HUDEP-2 (cell line): ENCODE measurements around the gene LRRC4.

Experiments
- DNase-seq, 76 experiments: peaks; one replicate each; lab custom pipeline; 2025; ENCODE audit not compliant: unreplicated experiment in 76 of 76; lab: John Stamatoyannopoulos, UW

The LRRC4 gene

GRCh38 chr7:128008141-128008540 is 23.1 kb downstream of the LRRC4 start:
- DNase-seq = no peak

- DNase-seq = no peak
Measured at GRCh38 chr7:128007303-128007680, 23.9 kb downstream of the LRRC4 start.

GRCh38 chr7:128006550-128007302 is 24.5 kb downstream of the LRRC4 start:
- no peak for DNase-seq

- no peak for DNase-seq
Measured at GRCh38 chr7:128005759-128006159, 25.5 kb downstream of the LRRC4 start.

- DNase-seq = no peak
Measured at GRCh38 chr7:128005117-128005516, 26.1 kb downstream of the LRRC4 start.

GRCh38 chr7:128004623-128005022 is 26.6 kb downstream of the LRRC4 start:
- no peak for DNase-seq

- peak in 2 of 76 experiments; percentile 14 to 45 for DNase-seq
Measured at GRCh38 chr7:128003787-128004186, 27.4 kb downstream of the LRRC4 start.

GRCh38 chr7:128003167-128003566 is 28.1 kb downstream of the LRRC4 start:
- no peak for DNase-seq

- DNase-seq = no peak
Measured at GRCh38 chr7:128000854-128001265, 30.4 kb downstream of the LRRC4 start.

- DNase-seq = no peak
Measured at GRCh38 chr7:128000048-128000447, 31.2 kb downstream of the LRRC4 start.

GRCh38 chr7:127998671-127999070 is 32.6 kb downstream of the LRRC4 start:
- DNase-seq = no peak

GRCh38 chr7:127997226-127997922 is 33.9 kb downstream of the LRRC4 start:
- DNase-seq = peak in 5 of 76 experiments; percentile 11 to 38 (median 17)

- no peak for DNase-seq
Measured at GRCh38 chr7:127996253-127997071, 34.8 kb downstream of the LRRC4 start.

- no peak for DNase-seq
Measured at GRCh38 chr7:127995881-127996215, 35.4 kb downstream of the LRRC4 start.

GRCh38 chr7:127995156-127995880 is 35.9 kb downstream of the LRRC4 start:
- no peak for DNase-seq

- DNase-seq = no peak
Measured at GRCh38 chr7:127993987-127994386, 37.2 kb downstream of the LRRC4 start.

GRCh38 chr7:127993317-127993716 is 37.9 kb downstream of the LRRC4 start:
- DNase-seq = no peak

- DNase-seq = no peak
Measured at GRCh38 chr7:127988751-127989150, 42.5 kb downstream of the LRRC4 start.

GRCh38 chr7:127986581-127987521 is 44.4 kb downstream of the LRRC4 start:
- DNase-seq = peak in 73 of 76 experiments; percentile 16 to 88 (median 64)
